Measurements from ENCODE around the gene KANSL3. TPM values are rescaled to one million over a fixed set of nuclear protein-coding genes. Genes with fewer than 3 reads are reported as not detected.

The KANSL3 gene
- total RNA-seq, 1 donor from 2014 or later = 56.1 TPM

GRCh38 chr2:96578731-96579130 is 59.4 kb downstream of the KANSL3 start:
- Histone ChIP-seq H3K27me3 (no peaks in the 10 kb centered on the region), H3K36me3 (peaks cover 0 to 8% of the 10 kb centered on the region in 2 donors), H3K4me1 (no peaks in the 10 kb centered on the region), H3K9me3 (no peaks in the 10 kb centered on the region), H3K4me3 (no peak overlapping the region), H3K27ac (no peak overlapping the region)
- TF ChIP-seq CTCF (IDR thresholded peaks at IDR 0.05) = no peak
- DNase-seq (ENCODE audit: low spot score in 2 of 2) = no peak
- intact Hi-C loops (cut with DNase I) = no loop called here

GRCh38 chr2:96577501-96577900 is 60.6 kb downstream of the KANSL3 start:
- no peak overlapping the region for H3K4me3 ChIP-seq
- TF ChIP-seq CTCF (IDR thresholded peaks at IDR 0.05) = no peak
- H3K4me1 ChIP-seq = no peaks in the 10 kb centered on the region
- intact Hi-C loops (cut with DNase I) = no loop called here
- H3K27me3 ChIP-seq = no peaks in the 10 kb centered on the region
- no peaks in the 10 kb centered on the region for H3K9me3 ChIP-seq
- no peak overlapping the region for H3K27ac ChIP-seq
- no peaks in the 10 kb centered on the region for H3K36me3 ChIP-seq
- no peak for DNase-seq (ENCODE audit: low spot score in 2 of 2)

- TF ChIP-seq CTCF (IDR thresholded peaks at IDR 0.05) = no peak
- Histone ChIP-seq H3K4me1 (no peaks in the 10 kb centered on the region), H3K36me3 (no peaks in the 10 kb centered on the region), H3K27ac (no peak overlapping the region), H3K27me3 (no peaks in the 10 kb centered on the region), H3K4me3 (no peak overlapping the region), H3K9me3 (no peaks in the 10 kb centered on the region)
- intact Hi-C loops (cut with DNase I) = no loop called here
- DNase-seq (ENCODE audit: low spot score in 2 of 2) = no peak
Measured at GRCh38 chr2:96575785-96576456, 62.2 kb downstream of the KANSL3 start.

GRCh38 chr2:96574364-96574763 is 63.7 kb downstream of the KANSL3 start:
- intact Hi-C loops (cut with DNase I) = no loop called here
- peak in 1 of 3 experiments; percentile 14 for TF ChIP-seq CTCF (IDR thresholded peaks at IDR 0.05)
- Histone ChIP-seq H3K27ac (no peak overlapping the region), H3K36me3 (no peaks in the 10 kb centered on the region), H3K9me3 (no peaks in the 10 kb centered on the region), H3K4me3 (no peak overlapping the region), H3K4me1 (no peaks in the 10 kb centered on the region), H3K27me3 (no peaks in the 10 kb centered on the region)
- DNase-seq (ENCODE audit: low spot score in 2 of 2) = no peak

- no peak overlapping the region for H3K27ac ChIP-seq
- intact Hi-C loops (cut with DNase I) = no loop called here
- no peaks in the 10 kb centered on the region for H3K9me3 ChIP-seq
- H3K27me3 ChIP-seq = no peaks in the 10 kb centered on the region
- no peak overlapping the region for H3K4me3 ChIP-seq
- no peak for DNase-seq (ENCODE audit: low spot score in 2 of 2)
- no peak for TF ChIP-seq CTCF (IDR thresholded peaks at IDR 0.05)
- no peaks in the 10 kb centered on the region for H3K4me1 ChIP-seq
- H3K36me3 ChIP-seq = no peaks in the 10 kb centered on the region
Measured at GRCh38 chr2:96568094-96568493, 70.0 kb downstream of the KANSL3 start.

GRCh38 chr2:96565111-96565510 is 73.0 kb downstream of the KANSL3 start:
- intact Hi-C loops (cut with DNase I) = no loop called here
- Histone ChIP-seq H3K36me3 (no peaks in the 10 kb centered on the region), H3K4me3 (no peak overlapping the region), H3K4me1 (no peaks in the 10 kb centered on the region), H3K27me3 (no peaks in the 10 kb centered on the region), H3K27ac (no peak overlapping the region), H3K9me3 (no peaks in the 10 kb centered on the region)
- no peak for DNase-seq (ENCODE audit: low spot score in 2 of 2)
- no peak for TF ChIP-seq CTCF (IDR thresholded peaks at IDR 0.05)

All from ascending aorta (tissue), 2 donors.